Inflammatory macrophage (primary cell): ENCODE data around the gene EXT2.

Source experiments
- DNase-seq, 2 donors: peaks; one replicate each; pipeline ENCODE4 v3.0.0-alpha.2; 2020 to 2022

Gene EXT2

DNA sequence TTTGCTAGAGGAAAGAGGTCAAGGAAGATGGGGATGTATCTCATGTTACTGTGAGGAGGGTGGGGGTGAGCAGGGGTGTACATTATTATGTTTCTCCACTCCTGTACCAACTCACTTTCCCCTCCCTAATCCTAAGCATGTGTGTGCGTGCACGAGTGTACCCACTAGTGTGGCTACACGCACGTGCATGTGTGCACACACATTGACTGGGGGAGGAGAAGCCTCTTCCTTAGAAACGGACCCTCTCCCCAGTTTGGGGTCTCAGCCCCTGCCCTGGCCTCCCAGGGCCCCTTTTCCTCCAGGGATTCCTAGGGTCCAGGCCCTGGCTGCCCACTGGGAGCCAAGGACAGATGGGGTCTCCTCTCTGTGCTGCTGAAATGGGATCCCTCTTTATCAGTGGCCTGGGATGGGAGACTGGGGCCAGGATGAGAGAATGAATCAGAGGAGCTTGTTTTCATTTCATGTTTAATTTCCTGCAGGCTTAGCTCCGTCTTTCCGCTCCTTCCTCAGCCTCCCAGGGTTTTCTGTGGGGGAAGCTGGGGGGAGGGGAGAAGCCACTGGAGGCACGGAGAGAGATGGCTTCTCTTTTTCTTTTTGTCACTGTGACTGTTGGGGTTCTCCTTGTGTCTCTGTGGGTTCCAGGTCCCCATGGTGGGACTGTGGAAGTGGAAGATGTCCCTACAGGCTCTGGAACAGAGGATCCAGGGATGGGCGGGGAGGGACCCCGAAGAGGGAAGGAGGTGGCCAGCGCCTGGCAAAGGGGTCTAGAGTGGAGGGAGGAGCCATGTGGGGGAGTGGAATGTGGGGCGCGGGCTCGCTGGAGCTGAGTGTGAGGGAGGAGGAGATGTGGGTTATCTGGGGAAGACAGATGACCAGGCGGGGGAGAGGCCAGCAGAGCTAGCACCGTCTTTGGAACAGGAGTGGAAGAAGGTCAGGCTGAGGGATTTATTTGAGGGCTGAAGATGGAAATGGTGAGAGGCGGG is 174.2 kb downstream of the EXT2 start:
- no peak for DNase-seq

GRCh38 chr11:44270403-44271273 is 175.2 kb downstream of the EXT2 start:
- DNase-seq = no peak

GRCh38 chr11:44271286-44271685 is 175.8 kb downstream of the EXT2 start:
- DNase-seq = no peak

- no peak for DNase-seq
These were observed 178.9 kb downstream of the EXT2 start for GRCh38 chr11:44274404-44274803.

GRCh38 chr11:44275241-44275640 is 179.8 kb downstream of the EXT2 start:
- no peak for DNase-seq

DNA sequence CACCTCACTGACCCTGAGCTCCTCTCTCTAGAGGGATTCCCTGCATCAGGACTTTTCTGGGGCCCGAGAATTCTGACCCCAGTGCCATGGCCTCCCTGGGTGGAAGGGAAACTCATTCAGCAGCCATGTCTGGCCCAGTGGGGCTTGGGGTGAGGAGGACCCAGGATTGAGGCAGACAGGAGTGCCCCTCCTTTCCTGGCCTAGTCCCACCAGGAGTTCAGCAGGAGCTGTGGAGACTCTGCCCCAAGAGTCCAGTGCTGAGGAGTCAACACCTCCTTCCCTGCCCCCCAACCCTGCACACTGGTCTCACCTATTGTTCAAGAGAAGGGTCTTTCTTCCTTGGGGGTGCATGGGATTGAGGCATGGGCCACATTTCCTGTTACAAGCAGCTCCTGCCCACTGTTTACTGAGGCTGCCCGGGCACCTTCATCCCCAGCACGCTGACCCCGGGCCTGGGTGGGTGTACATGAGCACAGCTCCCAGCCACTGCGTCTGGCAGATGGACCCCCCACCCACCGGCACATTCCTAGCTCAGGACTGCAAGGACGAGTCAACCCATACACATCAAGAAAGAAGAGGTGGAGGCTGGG is 180.6 kb downstream of the EXT2 start:
- no peak for DNase-seq

DNA sequence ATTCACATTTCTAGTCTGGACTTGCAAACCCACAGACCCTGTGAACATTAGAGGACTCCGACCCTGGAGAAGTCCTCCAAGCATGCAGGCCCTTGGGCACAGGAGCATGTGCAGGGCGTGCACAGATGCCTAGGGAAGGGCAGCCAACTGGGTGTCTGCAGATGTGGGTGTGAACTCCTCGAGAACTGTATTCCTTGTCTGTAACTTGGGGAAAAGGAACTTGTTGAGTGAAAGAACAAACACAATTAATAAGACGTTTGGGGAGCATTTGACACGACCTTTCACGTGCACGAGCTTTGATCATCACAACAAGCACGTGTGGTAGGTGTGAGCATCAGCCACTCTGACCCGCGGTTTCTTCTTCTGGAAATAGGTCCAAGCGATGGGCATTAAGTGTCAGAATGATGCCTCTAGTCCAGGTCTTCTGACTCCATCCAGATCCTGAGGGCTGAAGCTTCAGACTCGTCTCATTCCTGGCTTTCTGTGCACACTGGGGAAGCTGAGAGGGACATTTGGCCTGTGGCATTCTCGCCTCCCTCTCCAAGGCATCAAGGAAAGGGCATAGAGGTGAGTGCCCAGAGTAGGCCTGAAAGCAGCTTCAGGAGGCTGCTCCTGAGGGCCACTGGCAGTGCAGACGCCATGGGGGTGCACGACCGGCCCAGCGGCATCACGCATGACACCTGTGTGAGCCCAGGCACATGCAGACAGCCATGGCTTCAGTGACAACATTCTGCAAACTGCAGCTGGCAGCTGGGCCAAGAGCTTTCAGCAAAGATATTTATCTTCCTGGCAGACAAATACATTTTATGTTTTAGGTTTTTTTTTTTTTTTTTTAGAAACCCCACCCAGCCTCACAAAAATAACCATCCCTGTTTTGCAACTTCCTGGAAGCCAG is 182.0 kb downstream of the EXT2 start:
- DNase-seq = no peak

GRCh38 chr11:44279483-44279882 is 184.0 kb downstream of the EXT2 start:
- DNase-seq = no peak

GRCh38 chr11:44280257-44280656 is 184.8 kb downstream of the EXT2 start:
- DNase-seq = no peak

DNA sequence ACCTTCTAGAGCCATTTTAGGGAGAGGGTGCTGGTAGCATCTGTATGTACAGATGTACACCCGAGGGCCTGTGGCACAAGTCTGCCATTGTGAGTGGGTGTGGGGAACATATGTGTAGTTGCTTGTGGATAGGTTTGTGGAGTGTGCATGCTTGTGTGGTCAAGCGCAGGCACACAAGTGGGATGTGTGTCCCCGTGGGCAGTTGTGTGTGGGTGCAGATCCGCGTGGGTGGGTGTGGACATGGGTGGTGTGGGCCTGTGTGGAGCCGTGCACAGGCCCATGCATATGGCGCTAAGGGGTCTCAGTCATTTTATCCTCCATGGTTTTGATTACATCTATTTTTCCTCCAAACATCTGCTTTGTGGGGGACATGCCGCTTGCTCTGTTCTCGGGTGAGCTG is 185.7 kb downstream of the EXT2 start:
- no peak for DNase-seq

DNA sequence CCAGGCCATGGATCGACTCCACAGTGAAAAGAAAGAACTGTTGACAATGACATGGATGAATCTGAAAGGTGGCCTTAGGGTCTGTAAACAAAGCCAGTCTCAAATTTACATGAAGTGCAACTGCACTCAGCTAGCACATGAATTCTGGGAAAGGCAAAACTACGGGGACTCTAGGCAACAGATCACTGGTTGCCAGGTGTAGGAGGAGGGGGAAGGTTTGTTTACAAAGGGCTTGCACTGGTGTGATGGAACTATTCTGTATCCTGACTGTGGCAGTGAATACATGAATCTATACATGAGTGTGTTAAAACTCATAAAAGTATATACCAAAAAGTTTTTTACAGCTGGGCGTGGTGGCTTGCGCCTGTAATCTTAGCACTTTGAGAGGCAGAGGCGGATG is 187.1 kb downstream of the EXT2 start:
- DNase-seq = no peak

GRCh38 chr11:44285756-44286155 is 190.3 kb downstream of the EXT2 start:
- DNase-seq = no peak

- peak; percentile 56 to 66 for DNase-seq
These were observed 190.9 kb downstream of the EXT2 start for GRCh38 chr11:44286268-44286880.

GRCh38 chr11:44286911-44287310 is 191.4 kb downstream of the EXT2 start:
- DNase-seq = no peak

DNA sequence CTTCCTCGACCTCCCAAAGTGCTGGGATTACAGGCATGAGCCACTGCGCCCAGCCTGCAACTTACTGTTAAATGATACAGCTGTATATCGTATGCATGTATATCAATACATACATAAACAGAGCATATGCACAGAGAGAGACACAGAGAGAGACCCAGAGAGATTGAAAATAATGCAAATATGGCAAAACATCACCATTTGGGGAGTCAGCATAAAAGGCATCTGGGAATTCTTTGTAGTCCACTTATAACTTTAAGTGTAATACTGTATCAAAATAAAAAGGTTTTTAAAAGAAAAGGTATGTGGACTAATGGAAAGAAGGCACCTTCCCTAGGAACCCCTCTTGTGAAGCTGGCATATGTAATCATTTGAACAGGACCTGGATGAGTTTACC is 192.7 kb downstream of the EXT2 start:
- no peak for DNase-seq

- DNase-seq = no peak
These were observed 194.7 kb downstream of the EXT2 start for GRCh38 chr11:44290208-44290607.
